ENCODE measurements around the gene BBX.

- TF ChIP-seq POLR2A (IDR thresholded peaks at IDR 0.05) (no peak), CTCF (IDR thresholded peaks at IDR 0.05) (no peak)
These were observed 138.8 kb downstream of the BBX start for GRCh38 chr3:107661447-107662123.

Data from vagina (tissue), 2 donors.